Measurements from ENCODE around the gene MRPL1.

The MRPL1 gene

GRCh38 chr4:77913348-77913747 is 50.7 kb downstream of the MRPL1 start:
- no peak overlapping the region for H3K4me3 ChIP-seq (ENCODE audit: low read depth, low read length)
- no peak for TF ChIP-seq CTCF (conservative IDR thresholded peaks at IDR 0.05; ENCODE audit: low read depth, low read length)
- no peak for DNase-seq (ENCODE audit: low read depth)

GRCh38 chr4:77917075-77917474 is 54.4 kb downstream of the MRPL1 start:
- DNase-seq (ENCODE audit: low read depth) = no peak
- no peak overlapping the region for H3K4me3 ChIP-seq (ENCODE audit: low read depth, low read length)
- TF ChIP-seq CTCF (conservative IDR thresholded peaks at IDR 0.05; ENCODE audit: low read depth, low read length) = no peak

- no peak for TF ChIP-seq CTCF (conservative IDR thresholded peaks at IDR 0.05; ENCODE audit: low read depth, low read length)
- H3K4me3 ChIP-seq (ENCODE audit: low read depth, low read length) = no peak overlapping the region
- no peak for DNase-seq (ENCODE audit: low read depth)
These were observed 55.0 kb downstream of the MRPL1 start for GRCh38 chr4:77917601-77918000.

GRCh38 chr4:77920371-77920770 is 57.7 kb downstream of the MRPL1 start:
- DNase-seq (ENCODE audit: low read depth) = no peak
- TF ChIP-seq CTCF (conservative IDR thresholded peaks at IDR 0.05; ENCODE audit: low read depth, low read length) = no peak
- no peak overlapping the region for H3K4me3 ChIP-seq (ENCODE audit: low read depth, low read length)

- peak; percentile 89 for DNase-seq (ENCODE audit: low read depth)
- no peak overlapping the region for H3K4me3 ChIP-seq (ENCODE audit: low read depth, low read length)
- no peak for TF ChIP-seq CTCF (conservative IDR thresholded peaks at IDR 0.05; ENCODE audit: low read depth, low read length)
These were observed 59.1 kb downstream of the MRPL1 start for GRCh38 chr4:77921701-77922100.

GRCh38 chr4:77922158-77923094 is 59.8 kb downstream of the MRPL1 start:
- H3K4me3 ChIP-seq (ENCODE audit: low read depth, low read length) = no peak overlapping the region
- TF ChIP-seq CTCF (conservative IDR thresholded peaks at IDR 0.05; ENCODE audit: low read depth, low read length) = no peak
- DNase-seq (ENCODE audit: low read depth) = no peak

Measured in choroid plexus epithelial cell (primary cell).